DND-41 (cell line): ENCODE results near the gene SLC11A1.

ENCODE experiments used
- ATAC-seq: fragments of 200-7000 bp; cut with Tn5 transposase; 3 replicates; pipeline ENCODE4 v1.9.1; 2021; ENCODE audit warnings: low read depth; ENCODE audit not compliant: insufficient read depth
- DNase-seq: peaks from one replicate; pipeline ENCODE4 v3.0.0-alpha.2; 2020
- H2AFZ ChIP-seq: 2 replicates; pipeline ENCODE4 v1.6.0; 2012; ENCODE audit warnings: low read depth, low read length
- H3K27ac ChIP-seq: 2 replicates; pipeline ENCODE4 v1.5.1; 2012; ENCODE audit warnings: low read length, inconsistent platforms
- H3K27me3 ChIP-seq: fragments of 200-600 bp; sonication (generic); 2 replicates; pipeline ENCODE4 v1.6.0; 2012; ENCODE audit warnings: low read length, mild to moderate bottlenecking, inconsistent platforms; ENCODE audit not compliant: insufficient read depth, poor library complexity
- H3K36me3 ChIP-seq: 2 replicates; pipeline ENCODE4 v1.5.1; 2012; ENCODE audit warnings: low read length, inconsistent platforms; ENCODE audit not compliant: insufficient read depth
- H3K4me1 ChIP-seq: 2 replicates; pipeline ENCODE4 v1.5.1; 2012; ENCODE audit warnings: mild to moderate bottlenecking, low read length; ENCODE audit not compliant: insufficient read depth
- H3K4me2 ChIP-seq: 2 replicates; pipeline ENCODE4 v1.6.0; 2012; ENCODE audit warnings: mild to moderate bottlenecking, moderate library complexity, low read length, inconsistent platforms; ENCODE audit not compliant: insufficient read depth
- H3K4me3 ChIP-seq, 2 experiments: fragments of 200-600 bp in 1 of 2; shearing (Covaris generic) in 1 of 2; 2 replicates each; pipeline ENCODE4 v1.5.1; 2012 to 2016; ENCODE audit warnings: inconsistent platforms in 2 of 2, low read length in 2 of 2, mild to moderate bottlenecking in 2 of 2, low read depth in 1 of 2, moderate library complexity in 1 of 2
- H3K79me2 ChIP-seq: 2 replicates; pipeline ENCODE4 v1.6.0; 2012; ENCODE audit warnings: low read length, inconsistent platforms; ENCODE audit not compliant: insufficient read depth
- H3K9ac ChIP-seq: 2 replicates; pipeline ENCODE4 v1.6.0; 2012; ENCODE audit warnings: low read depth, mild to moderate bottlenecking, inconsistent platforms, low read length, moderate library complexity
- H3K9me3 ChIP-seq: 2 replicates; pipeline ENCODE4 v1.5.1; 2012; ENCODE audit warnings: low read length, moderate library complexity, mild to moderate bottlenecking, inconsistent platforms; ENCODE audit not compliant: insufficient read depth, severe bottlenecking
- H4K20me1 ChIP-seq: 2 replicates; pipeline ENCODE4 v1.6.0; 2012; ENCODE audit warnings: low read length; ENCODE audit not compliant: insufficient read depth
- CTCF ChIP-seq: IDR thresholded peaks from 2 replicates; pipeline ENCODE4 v1.5.1; 2012; ENCODE audit warnings: borderline replicate concordance, low read length, moderate library complexity, mild to moderate bottlenecking; ENCODE audit not compliant: poor library complexity, severe bottlenecking; ENCODE audit errors: extremely low read depth
- EZH2 ChIP-seq: IDR thresholded peaks from 3 replicates; pipeline ENCODE4 v1.6.1; 2012; ENCODE audit warnings: borderline replicate concordance, low read depth, mild to moderate bottlenecking, moderate library complexity, low read length, inconsistent platforms; ENCODE audit not compliant: severe bottlenecking

The SLC11A1 gene

GRCh38 chr2:218345491-218346236 lies 36.4 kb upstream of the SLC11A1 start:
- no peaks in the 10 kb centered on the region for H4K20me1 ChIP-seq
- no peak for DNase-seq
- H3K79me2 ChIP-seq: no peaks in the 10 kb centered on the region
- no peaks in the 10 kb centered on the region for H3K4me1 ChIP-seq
- no peaks in the 10 kb centered on the region for H3K36me3 ChIP-seq
- no peak overlapping the region for H2AFZ ChIP-seq
- H3K9ac ChIP-seq: no peak overlapping the region
- no peak overlapping the region for H3K4me2 ChIP-seq
- H3K4me3 ChIP-seq: no peak overlapping the region
- no peak for TF ChIP-seq EZH2
- TF ChIP-seq CTCF: no peak
- no peaks in the 10 kb centered on the region for H3K9me3 ChIP-seq
- H3K27ac ChIP-seq: no peak overlapping the region
- no peaks in the 10 kb centered on the region for H3K27me3 ChIP-seq
- ATAC-seq: no peak

GRCh38 chr2:218347172-218347571 lies 34.9 kb upstream of the SLC11A1 start:
- Histone ChIP-seq H2AFZ (no peak overlapping the region), H3K36me3 (no peaks in the 10 kb centered on the region), H3K9ac (no peak overlapping the region), H3K4me1 (no peaks in the 10 kb centered on the region), H3K4me2 (no peak overlapping the region), H3K4me3 (no peak overlapping the region), H3K27me3 (no peaks in the 10 kb centered on the region), H3K9me3 (peaks cover 2% of the 10 kb centered on the region), H4K20me1 (no peaks in the 10 kb centered on the region), H3K27ac (no peak overlapping the region), H3K79me2 (no peaks in the 10 kb centered on the region)
- DNase-seq: no peak
- TF ChIP-seq CTCF (no peak), EZH2 (no peak)
- ATAC-seq: no peak

- ATAC-seq: no peak
- no peak overlapping the region for H3K4me3 ChIP-seq
- H4K20me1 ChIP-seq: no peaks in the 10 kb centered on the region
- H3K4me1 ChIP-seq: no peaks in the 10 kb centered on the region
- no peak overlapping the region for H3K4me2 ChIP-seq
- no peak overlapping the region for H3K9ac ChIP-seq
- H3K27ac ChIP-seq: no peak overlapping the region
- H3K36me3 ChIP-seq: no peaks in the 10 kb centered on the region
- peaks cover 2% of the 10 kb centered on the region for H3K9me3 ChIP-seq
- no peaks in the 10 kb centered on the region for H3K79me2 ChIP-seq
- DNase-seq: no peak
- TF ChIP-seq CTCF (no peak), EZH2 (no peak)
- H3K27me3 ChIP-seq: no peaks in the 10 kb centered on the region
- no peak overlapping the region for H2AFZ ChIP-seq
Measured at GRCh38 chr2:218354045-218354444, 28.0 kb upstream of the SLC11A1 start.
